Measurements from ENCODE around the gene TXNL4A. TPM values are rescaled to one million over a fixed set of nuclear protein-coding genes. Genes with fewer than 3 reads are reported as not detected.

TXNL4A gene
- total RNA-seq, 5 donors from 2014 or later (not counting 1 experiment from before 2014, with no cell fraction given): 61.2 to 77.8 (median 72.7) TPM

- peak in 2 of 35 experiments; percentile 2 to 7 for DNase-seq
Measured at GRCh38 chr18:79926715-79927606, 61.4 kb downstream of the TXNL4A start.

GRCh38 chr18:79926306-79926705, 62.1 kb downstream of the TXNL4A start:
- Histone ChIP-seq H3K9me3 (peaks cover 8% of the 10 kb centered on the region), H3K27me3 (replicated peaks in 1 of 2; ENCODE audit: control insufficient read depth in 2 of 2, extremely low read depth in 1 of 2, insufficient read depth in 2 of 2, low read length in 1 of 2) (no peaks in the 10 kb centered on the region), H3K4me3 (ENCODE audit: control insufficient read depth in 1 of 2, extremely low read depth in 1 of 2, low read length in 1 of 2) (no peak overlapping the region), H3K27ac (ENCODE audit: low read length) (no peak overlapping the region), H3K36me3 (ENCODE audit: control insufficient read depth in 2 of 2, extremely low read depth in 1 of 2, insufficient read depth in 1 of 2, low read length in 1 of 2) (peaks cover 12 to 27% of the 10 kb centered on the region in 2 donors), H3K4me1 (ENCODE audit: control insufficient read depth in 1 of 2, extremely low read depth in 1 of 2, insufficient read depth in 2 of 2, low read length in 2 of 2) (no peaks in the 10 kb centered on the region)
- no peak overlapping the region for H3K4me3 Mint-ChIP-seq
- no peaks in the 10 kb centered on the region for H3K27me3 Mint-ChIP-seq
- ATAC-seq (replicated peaks in 1 of 4) (no peak), DNase-seq (peak in 1 of 35 experiments; percentile 4)
- POLR2A ChIA-PET: interaction anchor here in 1 of 2 donors (0.6 kb wide), 1 partner anchor 59 kb away, joined by 3 read pairs; no protein-coding TSS in a partner anchor
- no peak overlapping the region for H3K27ac Mint-ChIP-seq
- peaks cover 2 to 12% (median 5%) of the 10 kb centered on the region in 3 donors for H3K4me1 Mint-ChIP-seq
- 100% methylated on average over 7 of the region's 11 CpGs for WGBS (ENCODE audit: insufficient coverage)
- CTCF ChIA-PET: interaction anchor here in 1 of 2 donors (0.6 kb wide), 1 partner anchor 9 kb away, joined by 4 read pairs; no protein-coding TSS in a partner anchor
- peaks cover 15 to 21% (median 16%) of the 10 kb centered on the region in 3 donors for H3K9me3 Mint-ChIP-seq
- peaks cover 63% of the 10 kb centered on the region for H3K36me3 Mint-ChIP-seq

More at GRCh38 chr18:79926715-79927606, 61.4 kb downstream of the TXNL4A start:
- POLR2A ChIA-PET: no interaction called here
- Histone ChIP-seq H3K9me3 (peaks cover 8% of the 10 kb centered on the region), H3K27me3 (replicated peaks in 1 of 2; ENCODE audit: control insufficient read depth in 2 of 2, extremely low read depth in 1 of 2, insufficient read depth in 2 of 2, low read length in 1 of 2) (no peaks in the 10 kb centered on the region), H3K27ac (ENCODE audit: low read length) (no peak overlapping the region), H3K4me3 (ENCODE audit: control insufficient read depth in 1 of 2, extremely low read depth in 1 of 2, low read length in 1 of 2) (no peak overlapping the region), H3K4me1 (ENCODE audit: control insufficient read depth in 1 of 2, extremely low read depth in 1 of 2, insufficient read depth in 2 of 2, low read length in 2 of 2) (no peaks in the 10 kb centered on the region), H3K36me3 (ENCODE audit: control insufficient read depth in 2 of 2, extremely low read depth in 1 of 2, insufficient read depth in 1 of 2, low read length in 1 of 2) (peaks cover 12 to 27% of the 10 kb centered on the region in 2 donors)
- 95% methylated on average over 20 of the region's 21 CpGs for WGBS (ENCODE audit: insufficient coverage)
- Mint-ChIP-seq H3K9me3 (peaks cover 17 to 25% (median 18%) of the 10 kb centered on the region in 3 donors), H3K36me3 (peaks cover 66% of the 10 kb centered on the region), H3K27me3 (no peaks in the 10 kb centered on the region), H3K27ac (no peak overlapping the region), H3K4me1 (peaks cover 2 to 12% (median 5%) of the 10 kb centered on the region in 3 donors), H3K4me3 (no peak overlapping the region)
- no peak for ATAC-seq (replicated peaks in 1 of 4)
- CTCF ChIA-PET: interaction anchor here in 1 of 2 donors (0.6 kb wide), 1 partner anchor 10 kb away, joined by 4 read pairs; no protein-coding TSS in a partner anchor

GRCh38 chr18:79924814-79925731, 63.3 kb downstream of the TXNL4A start:
- POLR2A ChIA-PET: interaction anchor here in 1 of 2 donors (0.6 kb wide), 1 partner anchor 18 kb away, joined by 5 read pairs; no protein-coding TSS in a partner anchor
- ATAC-seq (replicated peaks in 1 of 4): no peak
- H3K9me3 Mint-ChIP-seq: peaks cover 11 to 14% (median 11%) of the 10 kb centered on the region in 3 donors

GRCh38 chr18:79923896-79924585, 64.3 kb downstream of the TXNL4A start:
- Histone ChIP-seq H3K4me1 (ENCODE audit: control insufficient read depth in 1 of 2, extremely low read depth in 1 of 2, insufficient read depth in 2 of 2, low read length in 2 of 2) (no peaks in the 10 kb centered on the region), H3K27me3 (replicated peaks in 1 of 2; ENCODE audit: control insufficient read depth in 2 of 2, extremely low read depth in 1 of 2, insufficient read depth in 2 of 2, low read length in 1 of 2) (no peaks in the 10 kb centered on the region), H3K4me3 (ENCODE audit: control insufficient read depth in 1 of 2, extremely low read depth in 1 of 2, low read length in 1 of 2) (no peak overlapping the region), H3K27ac (ENCODE audit: low read length) (no peak overlapping the region), H3K36me3 (ENCODE audit: control insufficient read depth in 2 of 2, extremely low read depth in 1 of 2, insufficient read depth in 1 of 2, low read length in 1 of 2) (peaks cover 12 to 24% of the 10 kb centered on the region in 2 donors), H3K9me3 (no peaks in the 10 kb centered on the region)
- 96% methylated on average over 20 of the region's 26 CpGs for WGBS (ENCODE audit: insufficient coverage)
- H3K36me3 Mint-ChIP-seq: peaks cover 46% of the 10 kb centered on the region
- peaks cover 2 to 10% (median 5%) of the 10 kb centered on the region in 3 donors for H3K4me1 Mint-ChIP-seq
- H3K27me3 Mint-ChIP-seq: no peaks in the 10 kb centered on the region
- POLR2A ChIA-PET: no interaction called here
- ATAC-seq (replicated peaks in 1 of 4) (no peak), DNase-seq (peak in 1 of 35 experiments; percentile 17)
- H3K4me3 Mint-ChIP-seq: no peak overlapping the region
- peaks cover 1 to 4% (median 3%) of the 10 kb centered on the region in 3 donors for H3K9me3 Mint-ChIP-seq
- no peak overlapping the region for H3K27ac Mint-ChIP-seq
- CTCF ChIA-PET: no interaction called here

More at GRCh38 chr18:79924814-79925731, 63.3 kb downstream of the TXNL4A start:
- Histone ChIP-seq H3K36me3 (ENCODE audit: control insufficient read depth in 2 of 2, extremely low read depth in 1 of 2, insufficient read depth in 1 of 2, low read length in 1 of 2) (peaks cover 12 to 27% of the 10 kb centered on the region in 2 donors), H3K27ac (ENCODE audit: low read length) (no peak overlapping the region), H3K4me1 (ENCODE audit: control insufficient read depth in 1 of 2, extremely low read depth in 1 of 2, insufficient read depth in 2 of 2, low read length in 2 of 2) (no peaks in the 10 kb centered on the region), H3K9me3 (peaks cover 2% of the 10 kb centered on the region), H3K27me3 (replicated peaks in 1 of 2; ENCODE audit: control insufficient read depth in 2 of 2, extremely low read depth in 1 of 2, insufficient read depth in 2 of 2, low read length in 1 of 2) (no peaks in the 10 kb centered on the region), H3K4me3 (ENCODE audit: control insufficient read depth in 1 of 2, extremely low read depth in 1 of 2, low read length in 1 of 2) (no peak overlapping the region)
- Mint-ChIP-seq H3K4me1 (peaks cover 2 to 12% (median 5%) of the 10 kb centered on the region in 3 donors), H3K27ac (no peak overlapping the region), H3K27me3 (no peaks in the 10 kb centered on the region), H3K36me3 (peaks cover 54% of the 10 kb centered on the region), H3K4me3 (no peak overlapping the region)
- peak in 1 of 35 experiments; percentile 12 for DNase-seq
- CTCF ChIA-PET: no interaction called here
- 91% methylated on average over 22 of the region's 25 CpGs for WGBS (ENCODE audit: insufficient coverage)

- Mint-ChIP-seq H3K36me3 (peaks cover 41% of the 10 kb centered on the region), H3K4me1 (peaks cover 2 to 5% (median 2%) of the 10 kb centered on the region in 3 donors), H3K9me3 (no peaks in the 10 kb centered on the region), H3K27ac (no peak overlapping the region), H3K27me3 (no peaks in the 10 kb centered on the region), H3K4me3 (no peak overlapping the region)
- WGBS (ENCODE audit: insufficient coverage): 98% methylated on average over 5 of the region's 17 CpGs
- ATAC-seq (replicated peaks in 1 of 4) (no peak), DNase-seq (peak in 1 of 35 experiments; percentile 20)
- ChIA-PET POLR2A (no interaction called here), CTCF (no interaction called here)
- H3K27me3 ChIP-seq (replicated peaks in 1 of 2; ENCODE audit: control insufficient read depth in 2 of 2, extremely low read depth in 1 of 2, insufficient read depth in 2 of 2, low read length in 1 of 2): no peaks in the 10 kb centered on the region
- no peaks in the 10 kb centered on the region for H3K9me3 ChIP-seq
- H3K4me3 ChIP-seq (ENCODE audit: control insufficient read depth in 1 of 2, extremely low read depth in 1 of 2, low read length in 1 of 2): no peak overlapping the region
- peaks cover 14 to 22% of the 10 kb centered on the region in 2 donors for H3K36me3 ChIP-seq (ENCODE audit: control insufficient read depth in 2 of 2, extremely low read depth in 1 of 2, insufficient read depth in 1 of 2, low read length in 1 of 2)
- H3K4me1 ChIP-seq (ENCODE audit: control insufficient read depth in 1 of 2, extremely low read depth in 1 of 2, insufficient read depth in 2 of 2, low read length in 2 of 2): no peaks in the 10 kb centered on the region
- H3K27ac ChIP-seq (ENCODE audit: low read length): no peak overlapping the region
Measured at GRCh38 chr18:79922971-79923411, 65.4 kb downstream of the TXNL4A start.
